ENCODE results near the gene LOC101059915.

LOC101059915 gene

GRCh38 chrX:71667328-71668247 is at the start of gene LOC101059915:
Gene LOC101059915, plus strand, starts transcription at chrX:71667546.
- DNase-seq, result no peak

- DNase-seq, result no peak
These were observed 49.6 kb upstream of the LOC101059915 start for GRCh38 chrX:71617742-71618141.

GRCh38 chrX:71618303-71618721 is 49.0 kb upstream of the LOC101059915 start, which contains the start of gene CXCR3:
Gene CXCR3, minus strand, starts transcription at chrX:71618511. Its CDS starts 62 bp downstream, at chrX:71618449.
- no peak for DNase-seq

- no peak for DNase-seq
These were observed 48.6 kb upstream of the LOC101059915 start for GRCh38 chrX:71618787-71619186.

GRCh38 chrX:71619193-71619592 is 48.2 kb upstream of the LOC101059915 start:
- DNase-seq, result no peak

GRCh38 chrX:71619986-71620385 is 47.4 kb upstream of the LOC101059915 start:
- DNase-seq, result no peak

- no peak for DNase-seq
These were observed 45.7 kb upstream of the LOC101059915 start for GRCh38 chrX:71621603-71622002.

- no peak for DNase-seq
These were observed 45.2 kb upstream of the LOC101059915 start for GRCh38 chrX:71622032-71622575.

GRCh38 chrX:71622576-71623450 is 44.5 kb upstream of the LOC101059915 start:
- DNase-seq, result no peak

- no peak for DNase-seq
These were observed 43.6 kb upstream of the LOC101059915 start for GRCh38 chrX:71623714-71624113.

GRCh38 chrX:71625471-71625870 is 41.9 kb upstream of the LOC101059915 start:
- no peak for DNase-seq

- DNase-seq, result no peak
These were observed 40.8 kb upstream of the LOC101059915 start for GRCh38 chrX:71626576-71626975.

GRCh38 chrX:71627588-71628404 is 39.5 kb upstream of the LOC101059915 start:
- no peak for DNase-seq

- no peak for DNase-seq
These were observed 37.9 kb upstream of the LOC101059915 start for GRCh38 chrX:71629467-71629866.

GRCh38 chrX:71632923-71633657 is 34.3 kb upstream of the LOC101059915 start:
- no peak for DNase-seq

GRCh38 chrX:71634366-71634765 is 33.0 kb upstream of the LOC101059915 start:
- no peak for DNase-seq

- DNase-seq, result no peak
These were observed 30.7 kb upstream of the LOC101059915 start for GRCh38 chrX:71636438-71637252.

- no peak for DNase-seq
These were observed 30.1 kb upstream of the LOC101059915 start for GRCh38 chrX:71637253-71637618.

- DNase-seq, result no peak
These were observed 29.5 kb upstream of the LOC101059915 start for GRCh38 chrX:71637848-71638247.

- DNase-seq, result no peak
These were observed 28.9 kb upstream of the LOC101059915 start for GRCh38 chrX:71638409-71638808.

- DNase-seq, result no peak
These were observed 27.3 kb upstream of the LOC101059915 start for GRCh38 chrX:71640002-71640401.
